Left cardiac atrium (tissue), 4 donors: ENCODE data around the gene PKP4. TPM values are rescaled to one million over a fixed set of nuclear protein-coding genes. Genes with fewer than 3 reads are reported as not detected.

Experiments
- ATAC-seq, 2 donors: fragments of 200-7000 bp; cut with Tn5 transposase; one replicate each; pipeline ENCODE4 v1.9.1; 2020; ENCODE audit warnings: mild to moderate bottlenecking in 2 of 2, moderate library complexity in 2 of 2
- DNase-seq: peaks from one replicate; pipeline ENCODE4 v3.0.0-alpha.2; 2020
- intact Hi-C, 2 donors: fragments of 100-400 bp; cut with DNase I; formaldehyde crosslinking; loops; one replicate each; pipeline versions ENCODE4 v1.14.1 to v1.15.1; 2022 to 2023
- total RNA-seq, 2 donors: library from RNA; stranded (reverse); fragmentation: NEBNext Ultra II Directional; extraction: Animal tissue kit (Norgen Biotek cat#: 25700); gene quantifications; one replicate each; pipeline ENCODE4 v1.2.1, GENCODE V29; 2021
- donor health status: DM: no; HTN: yes; CAD: no.
- donor health status: DM: no; HTN: yes; CAD: no; lungs with severe emphysema.
- donor health status: DM: yes; HTN: yes; CAD: no.
- donor health status: Dilated cardiomyopathy.

Gene PKP4
- total RNA-seq, 2 donors from 2014 or later = 62.5 to 64.8 TPM

- intact Hi-C loops = no loop called here
- no peak for DNase-seq
- ATAC-seq = no peak
These were observed 118.4 kb downstream of the PKP4 start for GRCh38 chr2:158575051-158575635.

- ATAC-seq (no peak), DNase-seq (no peak)
- intact Hi-C loops = no loop called here
These were observed 120.4 kb downstream of the PKP4 start for GRCh38 chr2:158577141-158577540.

- DNase-seq (no peak), ATAC-seq (no peak)
- intact Hi-C loops = no loop called here
These were observed 122.1 kb downstream of the PKP4 start for GRCh38 chr2:158578703-158579330.

DNA sequence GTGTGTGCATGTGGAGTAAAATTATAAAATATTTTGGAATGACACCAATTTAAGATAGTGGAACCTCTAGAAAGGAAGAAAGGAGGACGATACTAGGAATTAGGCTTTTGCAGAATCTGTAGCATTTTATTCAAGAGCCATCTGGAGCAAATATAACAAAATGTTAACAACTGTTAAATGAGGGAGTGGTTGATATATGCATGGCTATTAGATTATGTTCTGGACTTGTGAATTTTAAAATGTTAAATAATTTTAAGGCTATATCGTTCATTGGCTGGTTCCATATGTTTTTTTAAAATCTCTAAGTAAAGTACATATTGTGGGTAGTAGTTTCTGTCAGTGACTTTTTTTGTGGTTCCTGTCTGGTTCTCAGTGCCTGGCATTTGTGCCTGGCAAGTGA lies 123.2 kb downstream of the PKP4 start:
- intact Hi-C loops = no loop called here
- no peak for ATAC-seq
- no peak for DNase-seq

DNA sequence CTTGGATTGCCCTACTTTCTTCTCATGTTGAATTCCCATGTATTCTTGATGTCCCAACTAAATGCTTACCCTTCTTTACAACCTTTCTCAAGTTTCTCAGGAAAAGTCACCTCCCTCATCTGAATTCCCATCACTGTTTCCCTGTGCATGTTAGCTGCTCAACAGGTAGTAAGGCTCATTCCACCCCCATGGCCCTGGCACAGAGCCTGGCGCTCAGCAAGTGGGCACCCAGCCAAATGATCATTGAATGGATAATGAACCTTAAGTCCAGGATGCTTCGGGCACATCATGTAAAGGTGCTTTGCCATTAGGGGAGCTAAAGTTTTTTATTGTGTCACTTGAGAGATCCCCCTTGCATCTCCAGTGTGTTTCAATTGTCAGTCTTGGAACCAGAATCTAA lies 124.0 kb downstream of the PKP4 start:
- DNase-seq (no peak), ATAC-seq (no peak)
- intact Hi-C loops = no loop called here

DNA sequence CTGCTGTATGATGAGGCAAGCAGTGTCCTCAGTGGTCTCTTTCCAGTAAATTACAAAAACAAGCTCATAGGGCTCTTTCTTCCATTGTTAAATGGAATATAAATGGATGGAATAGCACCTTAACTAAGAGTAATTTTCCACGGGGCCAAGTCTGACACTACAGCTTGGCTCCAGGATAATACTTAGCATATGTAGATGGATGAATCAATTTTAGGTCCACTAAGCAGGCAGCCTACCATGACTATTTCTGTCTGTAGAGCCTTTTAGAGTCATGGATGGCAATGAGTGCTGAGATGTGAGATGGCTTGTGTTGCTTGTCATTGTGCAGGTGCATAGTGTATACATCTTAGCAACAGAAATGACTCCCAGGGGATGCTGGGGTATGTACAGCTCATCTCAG lies 125.9 kb downstream of the PKP4 start:
- DNase-seq = no peak
- intact Hi-C loops = no loop called here
- no peak for ATAC-seq

DNA sequence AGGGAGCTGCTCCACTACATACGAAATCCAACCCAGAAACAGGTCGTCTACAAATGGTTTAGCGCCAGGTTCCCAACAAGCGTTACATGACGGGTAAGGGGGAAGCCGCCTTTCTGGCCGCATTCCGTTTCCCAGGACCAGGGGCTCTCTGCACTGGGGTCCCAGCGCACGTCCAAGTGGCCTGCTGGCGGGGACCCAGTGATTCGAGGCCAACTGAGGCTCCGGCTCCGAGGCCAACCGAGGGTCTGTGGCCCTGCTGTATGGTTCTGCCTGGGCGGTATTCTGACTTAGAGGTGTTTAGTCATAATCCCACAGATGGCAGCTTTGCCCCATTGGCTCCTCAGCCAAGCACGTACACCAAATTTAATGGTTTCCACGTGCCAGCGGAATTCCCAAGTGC lies 127.2 kb downstream of the PKP4 start:
- intact Hi-C loops = no loop called here
- DNase-seq (no peak), ATAC-seq (no peak)

DNA sequence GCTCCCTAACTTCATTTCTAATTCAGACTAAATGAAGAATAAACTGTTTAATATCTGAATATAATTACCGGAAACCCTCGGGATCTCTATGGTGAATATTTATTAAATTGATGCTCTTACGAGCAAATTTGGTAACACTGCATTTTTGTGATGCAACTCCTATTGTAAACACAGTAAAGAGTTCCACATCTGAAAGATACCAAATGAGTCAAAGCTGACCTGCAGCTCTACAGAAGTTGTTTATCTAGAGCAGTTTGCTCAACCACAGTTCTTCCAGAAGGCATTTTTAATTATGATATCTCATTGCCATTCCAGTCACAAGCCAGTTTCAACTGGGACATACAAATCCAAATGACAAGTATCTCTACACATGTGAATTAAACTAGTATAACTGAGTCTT lies 129.7 kb downstream of the PKP4 start:
- no peak for ATAC-seq
- no peak for DNase-seq
- intact Hi-C loops = no loop called here

DNA sequence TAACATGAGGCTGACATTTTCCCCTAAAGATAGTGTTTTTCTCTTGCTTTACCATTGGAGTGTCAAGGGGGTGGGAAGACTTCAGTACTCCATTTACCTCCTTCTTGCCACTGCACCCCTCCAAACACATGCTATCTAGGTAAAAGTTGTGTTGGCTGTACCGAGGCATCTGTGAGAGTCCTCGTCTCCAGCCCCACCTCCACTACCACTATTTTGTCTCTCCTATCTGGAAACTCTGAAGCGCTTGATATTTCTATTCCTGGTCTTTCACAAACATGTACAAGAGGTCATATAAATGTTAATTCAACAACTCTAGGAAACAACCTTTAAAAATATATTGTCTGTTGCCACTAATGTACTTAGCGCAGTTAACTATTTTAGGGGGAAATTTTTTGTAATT lies 132.6 kb downstream of the PKP4 start:
- intact Hi-C loops = no loop called here
- ATAC-seq = no peak

DNA sequence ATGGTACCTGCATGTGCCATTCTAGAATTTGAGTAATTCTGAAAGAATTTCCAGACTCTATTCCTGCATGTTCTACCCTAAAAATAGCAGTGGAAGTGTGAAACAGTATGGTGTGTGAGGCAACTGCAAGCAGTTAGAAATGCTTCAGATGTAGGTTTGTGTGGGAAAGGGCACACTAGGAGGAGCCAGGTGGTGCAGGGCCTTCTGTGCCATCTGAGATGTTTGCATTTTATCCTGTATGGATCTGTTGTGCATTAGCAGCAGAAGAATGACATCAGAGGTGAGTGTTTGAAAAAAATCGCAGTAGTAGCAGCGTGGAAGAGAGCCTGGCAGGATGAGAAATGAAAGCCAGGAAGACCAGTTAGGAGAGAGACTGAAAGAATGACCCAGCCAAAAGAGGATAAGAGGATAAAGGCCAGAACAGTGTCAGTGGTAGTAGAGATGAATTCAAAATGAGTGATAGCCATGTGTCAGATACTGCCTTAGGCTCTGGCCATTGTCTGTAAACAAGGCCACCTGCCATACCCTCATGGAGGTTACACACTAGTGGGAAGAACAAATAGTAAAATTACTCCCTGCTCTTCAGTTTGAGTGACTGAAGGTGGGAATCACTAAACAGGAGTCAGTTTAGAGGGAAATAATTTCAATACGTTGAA lies 142.2 kb downstream of the PKP4 start:
- ATAC-seq = peak in 1 of 2 donors; percentile 61
- no peak for DNase-seq
- intact Hi-C loops = no loop called here

More for the DNA sequence above, 132.6 kb downstream of the PKP4 start:
- DNase-seq = no peak

GRCh38 chr2:158599609-158600008 lies 142.9 kb downstream of the PKP4 start:
- DNase-seq (no peak), ATAC-seq (peak in 1 of 2 donors; percentile 17)
- intact Hi-C loops = no loop called here

- intact Hi-C loops = no loop called here
- DNase-seq = peak; percentile 79
- peak; percentile 87 to 96 for ATAC-seq
These were observed 143.5 kb downstream of the PKP4 start for GRCh38 chr2:158600155-158600802.

DNA sequence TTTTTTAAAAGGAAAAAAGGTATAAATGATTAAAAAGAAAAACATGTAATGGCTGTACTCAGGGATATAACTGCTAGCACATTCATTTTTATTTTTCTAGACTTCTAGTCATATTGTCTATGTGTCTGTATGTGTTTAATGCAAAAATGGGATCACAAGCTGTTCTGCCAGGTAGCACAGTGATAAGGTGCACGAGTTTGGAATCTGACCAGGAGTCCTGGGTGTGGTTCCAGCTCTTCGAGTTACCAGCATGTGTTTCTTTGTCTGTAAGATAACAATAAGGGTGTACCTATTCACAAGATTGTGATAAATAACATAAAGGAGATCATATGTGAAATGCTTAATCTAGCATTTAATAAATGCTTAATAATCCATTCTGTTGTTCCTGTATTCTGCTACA lies 145.3 kb downstream of the PKP4 start:
- ATAC-seq (no peak), DNase-seq (no peak)
- intact Hi-C loops = no loop called here

DNA sequence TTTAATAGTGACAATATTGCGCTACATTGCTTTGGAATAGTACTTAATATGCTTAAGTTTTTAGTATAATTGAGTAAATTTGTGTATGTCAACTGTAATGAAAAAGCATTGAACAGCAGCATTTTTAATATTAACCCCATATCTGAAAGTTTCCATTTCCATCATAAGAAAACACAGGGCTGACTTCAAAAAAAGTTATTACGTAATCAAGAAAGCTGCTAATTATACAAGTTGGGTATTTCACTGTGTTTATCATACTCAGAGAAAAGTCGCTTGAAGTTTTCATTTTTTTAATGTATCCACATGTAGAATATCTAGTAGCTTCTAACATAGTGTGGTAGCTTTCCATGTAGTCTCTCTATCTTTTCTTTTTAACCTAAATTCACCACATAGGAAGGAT lies 146.5 kb downstream of the PKP4 start:
- DNase-seq (no peak), ATAC-seq (no peak)
- intact Hi-C loops = no loop called here

DNA sequence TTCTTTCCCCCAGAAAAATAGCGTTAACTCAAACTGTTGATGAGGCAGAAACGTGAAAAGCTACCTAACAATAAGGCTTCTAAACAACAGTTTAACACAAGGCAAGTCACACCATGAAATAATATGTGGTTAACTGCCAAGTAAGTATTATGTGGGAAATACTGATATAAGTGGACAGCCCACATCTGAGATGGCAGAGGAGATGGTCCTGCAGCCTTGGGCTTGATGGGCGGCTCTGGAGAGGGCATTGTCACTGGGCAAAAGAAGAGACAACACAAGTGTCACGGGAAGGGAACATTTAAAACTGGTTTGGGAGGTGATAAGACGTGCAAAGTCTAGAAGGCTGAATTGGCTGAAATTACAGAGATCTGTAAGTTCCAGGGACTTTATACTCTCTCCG lies 147.2 kb downstream of the PKP4 start:
- DNase-seq = no peak
- intact Hi-C loops = no loop called here
- no peak for ATAC-seq

DNA sequence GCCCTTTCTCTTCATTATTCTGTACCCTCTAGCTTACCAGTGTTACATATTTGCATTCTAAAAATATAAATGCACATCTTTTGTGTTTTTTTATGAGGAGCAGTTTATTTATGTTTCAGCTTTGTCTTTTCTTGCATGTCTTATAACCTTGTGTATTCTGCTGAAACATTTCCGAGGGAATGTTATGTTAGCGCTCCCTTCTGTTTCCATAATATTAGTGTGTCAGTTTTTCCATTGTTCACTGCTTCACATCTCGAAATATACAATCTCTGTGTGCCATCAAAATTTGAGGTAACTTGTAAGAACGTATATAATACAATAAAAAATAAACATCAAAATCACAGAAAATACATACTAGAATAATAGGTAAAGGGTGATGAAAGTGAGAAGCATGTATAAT lies 153.3 kb downstream of the PKP4 start:
- ATAC-seq = no peak
- intact Hi-C loops = loop anchor here in 1 of 2 donors (10.0 kb wide), 1 partner anchor 135 kb away; no protein-coding TSS in a partner anchor
- DNase-seq = no peak

DNA sequence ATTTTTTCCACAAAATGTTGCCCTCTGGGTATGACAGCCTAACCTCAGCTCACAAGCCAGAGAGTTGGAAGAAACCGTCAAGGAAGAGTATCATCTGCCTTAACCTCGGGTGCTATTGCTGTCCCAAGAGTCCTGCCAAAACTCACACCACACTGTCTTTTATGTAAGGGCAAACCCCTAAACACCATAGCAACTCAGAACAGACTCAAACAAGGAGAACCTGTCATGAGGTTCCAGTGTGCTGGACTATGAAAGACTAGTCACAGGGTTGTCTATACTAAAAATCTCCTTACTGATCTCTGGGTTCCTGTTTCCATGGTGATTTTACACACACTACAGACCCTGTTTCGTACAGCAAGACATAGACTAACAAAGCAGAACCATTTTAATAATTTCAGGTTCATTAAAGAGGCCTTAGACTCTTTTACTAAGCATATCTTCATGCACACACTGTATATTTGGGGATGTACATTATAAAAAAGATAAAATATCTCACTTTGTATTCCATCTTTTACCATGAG lies 159.8 kb downstream of the PKP4 start:
- DNase-seq (no peak), ATAC-seq (peak in 1 of 2 donors; percentile 33)
- intact Hi-C loops = loop anchor here in 1 of 2 donors (10.0 kb wide), 1 partner anchor 142 kb away; no protein-coding TSS in a partner anchor

DNA sequence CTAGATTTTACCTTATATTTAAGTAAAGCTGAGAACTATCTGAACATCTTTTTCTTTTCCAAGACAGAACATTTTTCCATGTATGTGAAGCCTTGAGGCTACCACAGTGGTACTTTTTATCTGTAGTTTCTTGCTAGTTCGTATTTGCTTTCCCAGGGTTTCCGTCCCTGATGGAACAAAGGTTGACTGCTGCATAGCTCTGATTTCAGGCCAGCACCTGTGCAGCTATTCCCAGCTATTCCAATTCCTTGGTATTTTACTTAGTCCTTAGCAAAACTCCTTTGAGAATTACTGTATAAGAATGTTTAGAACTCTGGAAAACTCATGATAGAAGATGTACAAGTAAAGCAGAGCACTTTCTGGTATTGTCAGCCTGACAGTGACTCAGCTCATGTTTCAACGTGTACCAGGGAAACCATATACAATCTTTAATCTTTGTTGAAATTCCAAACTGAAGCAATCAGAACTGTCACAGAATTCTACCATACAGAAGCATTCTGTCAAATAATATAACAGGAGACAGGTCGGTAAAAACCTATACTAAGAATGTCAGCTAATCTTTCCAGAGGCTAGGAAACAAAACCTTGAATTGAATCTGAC lies 162.2 kb downstream of the PKP4 start:
- DNase-seq (no peak), ATAC-seq (no peak)
- intact Hi-C loops = loop anchor here in 1 of 2 donors (10.0 kb wide), 1 partner anchor 144 kb away; no protein-coding TSS in a partner anchor

GRCh38 chr2:158619496-158619895 lies 162.7 kb downstream of the PKP4 start:
- ATAC-seq (no peak), DNase-seq (no peak)
- intact Hi-C loops = loop anchor here in 1 of 2 donors (10.0 kb wide), 1 partner anchor 145 kb away; no protein-coding TSS in a partner anchor
